HG03025 (cell line): ENCODE results near the gene PI4KB.

Source experiments
- ATAC-seq: cut with Tn5 transposase; IDR thresholded peaks from one replicate; pipeline ENCODE4 v1.9.1; 2021; ENCODE audit warnings: mild to moderate bottlenecking, moderate library complexity; ENCODE audit not compliant: unreplicated experiment, low FRiP score

Gene PI4KB

GRCh38 chr1:151312826-151313225 lies 14.4 kb downstream of the PI4KB start:
- ATAC-seq = no peak

- ATAC-seq = no peak
Measured at GRCh38 chr1:151312411-151312810, 14.8 kb downstream of the PI4KB start.

- ATAC-seq = no peak
Measured at GRCh38 chr1:151311589-151312331, 15.5 kb downstream of the PI4KB start.

GRCh38 chr1:151311011-151311410 lies 16.2 kb downstream of the PI4KB start:
- no peak for ATAC-seq

- ATAC-seq = no peak
Measured at GRCh38 chr1:151309811-151310323, 17.3 kb downstream of the PI4KB start.

GRCh38 chr1:151294742-151295462 lies 32.3 kb downstream of the PI4KB start:
- no peak for ATAC-seq

GRCh38 chr1:151293093-151293492 lies 34.1 kb downstream of the PI4KB start:
- ATAC-seq = no peak

GRCh38 chr1:151292207-151293030 lies 34.8 kb downstream of the PI4KB start:
- ATAC-seq = no peak

- ATAC-seq = no peak
Measured at GRCh38 chr1:151290709-151291303, 36.4 kb downstream of the PI4KB start.

GRCh38 chr1:151289991-151290708 lies 37.1 kb downstream of the PI4KB start:
- ATAC-seq = no peak

- ATAC-seq = no peak
Measured at GRCh38 chr1:151289080-151289935, 37.9 kb downstream of the PI4KB start.

GRCh38 chr1:151288502-151288901 lies 38.7 kb downstream of the PI4KB start:
- no peak for ATAC-seq

GRCh38 chr1:151287767-151288500 lies 39.3 kb downstream of the PI4KB start:
- ATAC-seq = no peak

GRCh38 chr1:151287341-151287699 lies 39.9 kb downstream of the PI4KB start:
- no peak for ATAC-seq

GRCh38 chr1:151286619-151287340 lies 40.4 kb downstream of the PI4KB start:
- ATAC-seq = no peak

GRCh38 chr1:151284013-151284577 lies 43.1 kb downstream of the PI4KB start:
- no peak for ATAC-seq
